Sciatic nerve (tissue), 2 donors: ENCODE measurements around the gene CCDC146. TPM values are rescaled to one million over a fixed set of nuclear protein-coding genes. Genes with fewer than 3 reads are reported as not detected.
A peak's percentile ranks its signal among the peaks of the same experiment; 100 is the strongest.

Experiments
- ATAC-seq: fragments of 200-7000 bp; cut with Tn5 transposase; one replicate; pipeline ENCODE4 v1.9.1; 2020; ENCODE audit warnings: mild to moderate bottlenecking, moderate library complexity
- DNase-seq: peaks from one replicate; pipeline ENCODE4 v3.0.0-alpha.2; 2020; ENCODE audit warnings: low spot score
- intact Hi-C: fragments of 100-400 bp; cut with DNase I; formaldehyde crosslinking; loops from one replicate; pipeline ENCODE4 v1.14.2; 2022
- total RNA-seq: library from RNA; stranded (reverse); fragmentation: NEBNext Ultra II Directional; extraction: Animal tissue kit (Norgen Biotek cat#: 25700); gene quantifications from one replicate; pipeline ENCODE4 v1.2.1, GENCODE V29; 2021
- donor health status: DM: no; HTN: no; CAD: no.
- donor health status: DM: no; HTN: no; CAD: no.

CCDC146 gene
- total RNA-seq, 1 donor from 2014 or later: 26.4 TPM

- DNase-seq (no peak), ATAC-seq (no peak)
These were observed 112.9 kb downstream of the CCDC146 start for GRCh38 chr7:77235276-77235675.

GRCh38 chr7:77238703-77239136 is 116.3 kb downstream of the CCDC146 start:
- intact Hi-C loops: no loop called here
- ATAC-seq (peak; percentile 84), DNase-seq (no peak)

More at GRCh38 chr7:77235276-77235675, 112.9 kb downstream of the CCDC146 start:
- intact Hi-C loops: no loop called here

GRCh38 chr7:77239471-77239870 is 117.1 kb downstream of the CCDC146 start:
- intact Hi-C loops: no loop called here
- ATAC-seq (no peak), DNase-seq (no peak)

GRCh38 chr7:77242068-77242467 is 119.7 kb downstream of the CCDC146 start:
- intact Hi-C loops: no loop called here
- ATAC-seq: no peak

GRCh38 chr7:77242554-77242953 is 120.1 kb downstream of the CCDC146 start:
- intact Hi-C loops: no loop called here
- ATAC-seq (no peak), DNase-seq (no peak)

More at GRCh38 chr7:77242068-77242467, 119.7 kb downstream of the CCDC146 start:
- no peak for DNase-seq

GRCh38 chr7:77244222-77244934 is 122.0 kb downstream of the CCDC146 start:
- DNase-seq (no peak), ATAC-seq (peak; percentile 58)

GRCh38 chr7:77245015-77245755 is 122.8 kb downstream of the CCDC146 start:
- DNase-seq (no peak), ATAC-seq (peak; percentile 82)
- intact Hi-C loops: no loop called here

More at GRCh38 chr7:77244222-77244934, 122.0 kb downstream of the CCDC146 start:
- intact Hi-C loops: no loop called here

GRCh38 chr7:77246026-77246640 is 123.7 kb downstream of the CCDC146 start:
- DNase-seq: no peak
- intact Hi-C loops: no loop called here
- no peak for ATAC-seq

- ATAC-seq: peak; percentile 75
- peak; percentile 89 for DNase-seq
- intact Hi-C loops: no loop called here
These were observed 124.9 kb downstream of the CCDC146 start for GRCh38 chr7:77247206-77247850.

GRCh38 chr7:77248154-77248553 is 125.7 kb downstream of the CCDC146 start:
- intact Hi-C loops: no loop called here
- ATAC-seq (no peak), DNase-seq (no peak)

GRCh38 chr7:77252506-77252905 is 130.1 kb downstream of the CCDC146 start:
- ATAC-seq (no peak), DNase-seq (no peak)
- intact Hi-C loops: no loop called here

- DNase-seq (no peak), ATAC-seq (no peak)
- intact Hi-C loops: no loop called here
These were observed 130.7 kb downstream of the CCDC146 start for GRCh38 chr7:77253151-77253550.

- intact Hi-C loops: no loop called here
- no peak for ATAC-seq
- DNase-seq: no peak
These were observed 132.0 kb downstream of the CCDC146 start for GRCh38 chr7:77254429-77254828.

GRCh38 chr7:77254915-77255314 is 132.5 kb downstream of the CCDC146 start:
- intact Hi-C loops: no loop called here
- no peak for DNase-seq
- ATAC-seq: no peak

GRCh38 chr7:77258014-77258413 is 135.6 kb downstream of the CCDC146 start:
- ATAC-seq: no peak
- intact Hi-C loops: no loop called here
- no peak for DNase-seq

GRCh38 chr7:77258593-77258992 is 136.2 kb downstream of the CCDC146 start:
- DNase-seq (no peak), ATAC-seq (no peak)
- intact Hi-C loops: no loop called here

- ATAC-seq: no peak
- no peak for DNase-seq
- intact Hi-C loops: no loop called here
These were observed 139.9 kb downstream of the CCDC146 start for GRCh38 chr7:77262316-77262715.

GRCh38 chr7:77265666-77266065 is 143.3 kb downstream of the CCDC146 start:
- intact Hi-C loops: no loop called here

GRCh38 chr7:77266291-77266794 is 143.9 kb downstream of the CCDC146 start:
- intact Hi-C loops: no loop called here
- ATAC-seq: no peak
- DNase-seq: no peak

More at GRCh38 chr7:77265666-77266065, 143.3 kb downstream of the CCDC146 start:
- DNase-seq: no peak
- no peak for ATAC-seq
